ENCODE results near the gene NEFH.

Gene NEFH

DNA sequence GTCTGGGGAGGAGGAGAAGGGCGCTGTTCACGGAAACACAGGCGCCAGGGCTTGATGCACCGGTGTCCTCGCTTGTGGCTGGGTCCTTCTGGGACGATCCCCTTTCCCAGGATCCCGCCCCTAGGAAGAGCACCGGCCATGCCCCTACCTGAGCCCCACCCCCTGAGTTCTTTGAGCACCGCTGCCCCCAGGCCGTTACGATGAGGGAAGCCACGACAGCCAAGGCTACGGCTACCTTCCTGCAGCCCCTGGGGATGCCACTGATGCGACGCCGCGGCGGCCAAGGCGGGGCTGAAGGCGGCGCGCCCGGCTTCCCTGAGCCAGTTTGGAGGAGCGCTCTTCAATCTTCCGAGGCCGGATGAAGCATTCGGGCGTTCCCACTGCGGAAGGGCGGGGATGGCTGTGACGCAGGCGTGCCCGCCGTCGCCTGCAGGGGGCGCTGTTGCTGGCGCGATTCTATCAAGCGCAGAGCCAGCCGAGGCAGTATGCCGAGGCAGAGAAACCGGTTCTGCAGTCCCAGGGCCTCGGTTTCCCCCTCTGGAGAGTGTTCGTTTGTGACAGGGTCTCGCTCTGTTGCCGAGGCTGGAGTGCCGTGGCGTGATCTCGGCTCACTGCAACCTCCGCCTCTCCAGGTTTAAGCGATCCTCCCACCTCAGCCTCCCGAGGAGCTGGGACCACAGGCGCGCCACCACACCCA, 9.7 kb upstream of the NEFH start:
- no peaks in the 10 kb centered on the region for H3K9me3 ChIP-seq (ENCODE audit: control insufficient read depth, low read length)
- no peaks in the 10 kb centered on the region for H3K36me3 ChIP-seq (ENCODE audit: control insufficient read depth, insufficient read depth, low read length)
- H3K27me3 ChIP-seq (ENCODE audit: control insufficient read depth, insufficient read depth, low read length), result peaks cover 16% of the 10 kb centered on the region
- no peak overlapping the region for H3K4me3 ChIP-seq (ENCODE audit: low read length)
- peaks cover 5% of the 10 kb centered on the region for H3K4me1 ChIP-seq (ENCODE audit: control insufficient read depth, insufficient read depth, low read length)
- H3K9ac ChIP-seq (ENCODE audit: low read length), result no peak overlapping the region

DNA sequence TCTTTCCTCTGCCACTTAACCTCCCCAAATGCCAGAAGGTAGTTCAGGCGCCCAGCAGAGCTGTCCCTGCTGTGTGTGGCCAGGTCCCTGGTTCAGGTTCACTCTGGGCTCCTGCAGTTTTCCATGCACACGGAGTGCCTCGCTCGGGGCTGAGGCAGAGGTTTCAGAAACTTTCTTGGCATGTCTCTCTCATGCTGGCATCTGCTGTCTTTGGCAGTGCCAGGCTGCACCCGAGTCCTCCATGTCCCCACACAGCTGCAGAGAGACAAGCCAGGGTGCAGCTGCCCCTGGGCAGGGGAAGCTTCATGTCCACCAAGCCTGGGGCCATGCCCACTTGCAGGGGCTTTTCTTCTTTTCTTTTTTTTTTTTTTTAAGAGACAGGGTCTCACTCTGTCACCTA, 7.0 kb upstream of the NEFH start:
- Histone ChIP-seq H3K9ac (ENCODE audit: low read length) (no peak overlapping the region), H3K27me3 (ENCODE audit: control insufficient read depth, insufficient read depth, low read length) (peaks cover 27% of the 10 kb centered on the region), H3K9me3 (ENCODE audit: control insufficient read depth, low read length) (no peaks in the 10 kb centered on the region), H3K36me3 (ENCODE audit: control insufficient read depth, insufficient read depth, low read length) (no peaks in the 10 kb centered on the region), H3K4me1 (ENCODE audit: control insufficient read depth, insufficient read depth, low read length) (peaks cover 5% of the 10 kb centered on the region), H3K4me3 (ENCODE audit: low read length) (no peak overlapping the region)

DNA sequence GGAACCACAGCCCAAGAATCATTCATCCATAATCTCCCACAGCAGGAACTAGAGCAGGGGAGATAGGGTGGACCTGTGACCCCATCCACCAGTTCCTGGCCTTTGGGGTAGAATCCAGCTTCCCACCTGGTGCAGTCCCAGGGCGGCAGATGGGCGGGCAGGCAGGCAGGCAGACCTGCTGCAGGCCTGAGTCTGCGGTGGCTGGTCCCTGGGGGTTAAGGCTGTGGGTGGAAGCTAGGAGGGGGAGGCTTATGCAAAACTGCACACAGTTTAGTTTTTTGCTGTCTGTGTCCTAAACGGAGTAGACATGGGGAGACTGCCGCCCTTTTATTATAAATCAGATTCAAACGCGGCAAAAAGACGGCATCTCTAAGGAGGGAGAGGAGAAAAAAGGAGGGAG, 4.5 kb upstream of the NEFH start:
- Histone ChIP-seq H3K9ac (ENCODE audit: low read length) (no peak overlapping the region), H3K27me3 (ENCODE audit: control insufficient read depth, insufficient read depth, low read length) (peaks cover 40% of the 10 kb centered on the region), H3K4me1 (ENCODE audit: control insufficient read depth, insufficient read depth, low read length) (no peaks in the 10 kb centered on the region), H3K36me3 (ENCODE audit: control insufficient read depth, insufficient read depth, low read length) (no peaks in the 10 kb centered on the region), H3K4me3 (ENCODE audit: low read length) (no peak overlapping the region), H3K9me3 (ENCODE audit: control insufficient read depth, low read length) (no peaks in the 10 kb centered on the region)

DNA sequence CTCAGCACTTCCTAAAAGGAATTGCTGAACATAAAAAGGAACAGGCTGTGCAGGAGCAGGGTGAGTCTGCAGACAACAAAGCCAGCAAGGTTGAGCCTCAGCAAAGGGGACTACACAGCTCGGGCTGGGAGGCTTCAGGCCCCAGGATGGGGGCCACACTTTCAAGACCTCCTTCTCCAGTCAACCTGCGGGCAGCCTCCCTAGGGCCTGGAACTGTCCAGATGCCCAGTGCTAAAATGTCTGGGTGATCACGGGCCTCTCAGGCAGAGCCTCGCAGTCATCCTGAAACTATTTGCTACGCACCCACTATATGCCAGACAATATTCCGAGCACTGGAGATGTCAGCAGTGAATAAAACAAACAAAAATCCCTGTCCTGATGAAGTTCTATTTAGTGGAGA, 3.9 kb upstream of the NEFH start:
- no peak overlapping the region for H3K4me3 ChIP-seq (ENCODE audit: low read length)
- H3K36me3 ChIP-seq (ENCODE audit: control insufficient read depth, insufficient read depth, low read length), result no peaks in the 10 kb centered on the region
- H3K4me1 ChIP-seq (ENCODE audit: control insufficient read depth, insufficient read depth, low read length), result no peaks in the 10 kb centered on the region
- no peak overlapping the region for H3K9ac ChIP-seq (ENCODE audit: low read length)
- H3K9me3 ChIP-seq (ENCODE audit: control insufficient read depth, low read length), result no peaks in the 10 kb centered on the region
- H3K27me3 ChIP-seq (ENCODE audit: control insufficient read depth, insufficient read depth, low read length), result peaks cover 42% of the 10 kb centered on the region

DNA sequence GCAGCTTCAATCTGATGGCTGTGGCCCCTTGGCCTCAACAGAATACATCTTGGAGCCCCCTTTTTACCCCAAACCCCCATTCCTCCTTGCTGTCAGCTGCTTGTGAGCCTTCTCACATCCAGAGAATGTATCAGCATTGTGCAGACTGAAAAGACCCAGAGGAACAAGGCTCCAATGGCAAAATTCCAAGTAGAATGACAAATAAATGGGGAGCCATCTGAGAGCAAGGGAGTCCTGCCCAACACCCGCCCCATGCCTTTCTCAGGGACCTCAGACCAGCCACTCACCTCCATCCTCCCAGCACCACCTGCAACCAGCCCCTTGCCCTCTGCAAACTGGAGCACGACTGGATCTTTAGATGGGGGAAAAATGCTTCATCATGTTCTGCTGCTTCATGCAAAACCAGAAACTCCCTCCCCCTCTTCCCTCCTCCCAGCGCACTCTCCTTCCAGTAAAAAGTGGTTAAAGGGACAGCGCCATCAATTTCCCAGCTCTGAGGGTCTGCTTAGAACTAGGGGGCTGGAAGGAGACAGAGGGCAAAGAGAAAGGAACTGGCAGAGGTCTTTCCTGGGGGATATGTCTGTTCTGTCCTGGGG, 2.2 kb upstream of the NEFH start:
- H3K9me3 ChIP-seq (ENCODE audit: control insufficient read depth, low read length), result no peaks in the 10 kb centered on the region
- no peaks in the 10 kb centered on the region for H3K36me3 ChIP-seq (ENCODE audit: control insufficient read depth, insufficient read depth, low read length)
- peaks cover 59% of the 10 kb centered on the region for H3K27me3 ChIP-seq (ENCODE audit: control insufficient read depth, insufficient read depth, low read length)
- H3K9ac ChIP-seq (ENCODE audit: low read length), result no peak overlapping the region
- no peaks in the 10 kb centered on the region for H3K4me1 ChIP-seq (ENCODE audit: control insufficient read depth, insufficient read depth, low read length)
- H3K4me3 ChIP-seq (ENCODE audit: low read length), result no peak overlapping the region

DNA sequence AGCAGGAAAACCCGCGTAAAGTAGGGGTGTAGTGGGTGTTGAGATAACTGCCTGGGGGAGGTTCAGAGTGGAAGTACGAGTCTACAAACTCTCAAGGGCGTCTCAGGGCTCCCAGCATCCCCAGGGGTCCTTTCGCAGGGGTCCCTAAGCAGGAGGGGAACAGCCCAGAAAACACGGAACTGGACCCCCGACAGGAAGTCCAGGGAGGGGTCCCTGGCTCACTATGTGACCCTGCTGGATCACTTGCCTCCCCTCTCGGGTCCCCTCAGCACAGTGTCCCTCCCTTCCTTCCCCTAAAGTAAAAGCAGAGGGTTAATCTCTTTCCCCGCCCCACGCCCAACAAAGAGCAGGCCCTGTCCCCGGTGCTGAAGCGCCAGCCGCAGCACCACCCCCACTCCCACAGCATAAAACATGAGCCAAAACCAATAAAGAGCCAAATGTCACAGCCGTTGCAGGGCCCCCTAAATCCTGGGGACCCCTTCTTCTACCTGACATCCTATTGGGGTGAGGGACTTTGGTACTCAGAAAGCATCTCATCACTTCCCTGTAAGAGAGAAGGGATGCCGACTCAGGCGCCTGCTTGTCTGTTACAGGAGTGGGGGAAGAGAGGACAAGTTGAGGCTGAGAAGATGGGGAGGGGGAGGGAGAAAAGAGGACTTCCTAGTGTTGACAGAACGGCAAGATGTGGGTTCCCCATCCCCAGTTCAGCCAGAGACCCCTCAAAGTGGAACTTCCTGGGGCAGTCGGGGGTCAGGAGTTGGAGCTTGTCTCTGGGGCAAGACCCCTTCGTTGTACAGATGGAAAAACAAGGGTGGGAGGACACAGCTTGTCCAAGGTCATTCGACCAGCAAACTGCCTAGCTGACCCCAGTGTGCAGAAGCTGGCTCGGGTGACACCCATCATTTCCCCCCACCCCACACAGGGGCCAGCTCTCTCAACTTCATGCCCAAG, 1.4 kb upstream of the NEFH start:
- no peaks in the 10 kb centered on the region for H3K4me1 ChIP-seq (ENCODE audit: control insufficient read depth, insufficient read depth, low read length)
- H3K27me3 ChIP-seq (ENCODE audit: control insufficient read depth, insufficient read depth, low read length), result peaks cover 59% of the 10 kb centered on the region
- H3K4me3 ChIP-seq (ENCODE audit: low read length), result no peak overlapping the region

DNA sequence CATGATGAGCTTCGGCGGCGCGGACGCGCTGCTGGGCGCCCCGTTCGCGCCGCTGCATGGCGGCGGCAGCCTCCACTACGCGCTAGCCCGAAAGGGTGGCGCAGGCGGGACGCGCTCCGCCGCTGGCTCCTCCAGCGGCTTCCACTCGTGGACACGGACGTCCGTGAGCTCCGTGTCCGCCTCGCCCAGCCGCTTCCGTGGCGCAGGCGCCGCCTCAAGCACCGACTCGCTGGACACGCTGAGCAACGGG, 169 bp downstream of the NEFH start:
- H3K4me1 ChIP-seq (ENCODE audit: control insufficient read depth, insufficient read depth, low read length), result no peaks in the 10 kb centered on the region
- no peak overlapping the region for H3K4me3 ChIP-seq (ENCODE audit: low read length)
- peaks cover 59% of the 10 kb centered on the region for H3K27me3 ChIP-seq (ENCODE audit: control insufficient read depth, insufficient read depth, low read length)
- no peak overlapping the region for H3K9ac ChIP-seq (ENCODE audit: low read length)
- H3K36me3 ChIP-seq (ENCODE audit: control insufficient read depth, insufficient read depth, low read length), result no peaks in the 10 kb centered on the region
- H3K9me3 ChIP-seq (ENCODE audit: control insufficient read depth, low read length), result no peaks in the 10 kb centered on the region

More for the DNA sequence above, 1.4 kb upstream of the NEFH start:
- Histone ChIP-seq H3K36me3 (ENCODE audit: control insufficient read depth, insufficient read depth, low read length) (no peaks in the 10 kb centered on the region), H3K9ac (ENCODE audit: low read length) (no peak overlapping the region), H3K9me3 (ENCODE audit: control insufficient read depth, low read length) (no peaks in the 10 kb centered on the region)

DNA sequence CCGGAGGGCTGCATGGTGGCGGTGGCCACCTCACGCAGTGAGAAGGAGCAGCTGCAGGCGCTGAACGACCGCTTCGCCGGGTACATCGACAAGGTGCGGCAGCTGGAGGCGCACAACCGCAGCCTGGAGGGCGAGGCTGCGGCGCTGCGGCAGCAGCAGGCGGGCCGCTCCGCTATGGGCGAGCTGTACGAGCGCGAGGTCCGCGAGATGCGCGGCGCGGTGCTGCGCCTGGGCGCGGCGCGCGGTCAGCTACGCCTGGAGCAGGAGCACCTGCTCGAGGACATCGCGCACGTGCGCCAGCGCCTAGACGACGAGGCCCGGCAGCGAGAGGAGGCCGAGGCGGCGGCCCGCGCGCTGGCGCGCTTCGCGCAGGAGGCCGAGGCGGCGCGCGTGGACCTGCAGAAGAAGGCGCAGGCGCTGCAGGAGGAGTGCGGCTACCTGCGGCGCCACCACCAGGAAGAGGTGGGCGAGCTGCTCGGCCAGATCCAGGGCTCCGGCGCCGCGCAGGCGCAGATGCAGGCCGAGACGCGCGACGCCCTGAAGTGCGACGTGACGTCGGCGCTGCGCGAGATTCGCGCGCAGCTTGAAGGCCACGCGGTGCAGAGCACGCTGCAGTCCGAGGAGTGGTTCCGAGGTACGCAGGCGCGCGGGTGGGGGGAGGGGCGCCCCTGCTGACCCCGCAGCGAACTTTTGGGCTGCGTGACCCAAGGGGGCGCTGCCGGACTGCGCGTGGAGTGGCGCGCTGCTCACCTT, 670 bp downstream of the NEFH start:
- Histone ChIP-seq H3K4me1 (ENCODE audit: control insufficient read depth, insufficient read depth, low read length) (no peaks in the 10 kb centered on the region), H3K9me3 (ENCODE audit: control insufficient read depth, low read length) (no peaks in the 10 kb centered on the region), H3K4me3 (ENCODE audit: low read length) (no peak overlapping the region), H3K36me3 (ENCODE audit: control insufficient read depth, insufficient read depth, low read length) (no peaks in the 10 kb centered on the region), H3K27me3 (ENCODE audit: control insufficient read depth, insufficient read depth, low read length) (peaks cover 59% of the 10 kb centered on the region), H3K9ac (ENCODE audit: low read length) (no peak overlapping the region)

DNA sequence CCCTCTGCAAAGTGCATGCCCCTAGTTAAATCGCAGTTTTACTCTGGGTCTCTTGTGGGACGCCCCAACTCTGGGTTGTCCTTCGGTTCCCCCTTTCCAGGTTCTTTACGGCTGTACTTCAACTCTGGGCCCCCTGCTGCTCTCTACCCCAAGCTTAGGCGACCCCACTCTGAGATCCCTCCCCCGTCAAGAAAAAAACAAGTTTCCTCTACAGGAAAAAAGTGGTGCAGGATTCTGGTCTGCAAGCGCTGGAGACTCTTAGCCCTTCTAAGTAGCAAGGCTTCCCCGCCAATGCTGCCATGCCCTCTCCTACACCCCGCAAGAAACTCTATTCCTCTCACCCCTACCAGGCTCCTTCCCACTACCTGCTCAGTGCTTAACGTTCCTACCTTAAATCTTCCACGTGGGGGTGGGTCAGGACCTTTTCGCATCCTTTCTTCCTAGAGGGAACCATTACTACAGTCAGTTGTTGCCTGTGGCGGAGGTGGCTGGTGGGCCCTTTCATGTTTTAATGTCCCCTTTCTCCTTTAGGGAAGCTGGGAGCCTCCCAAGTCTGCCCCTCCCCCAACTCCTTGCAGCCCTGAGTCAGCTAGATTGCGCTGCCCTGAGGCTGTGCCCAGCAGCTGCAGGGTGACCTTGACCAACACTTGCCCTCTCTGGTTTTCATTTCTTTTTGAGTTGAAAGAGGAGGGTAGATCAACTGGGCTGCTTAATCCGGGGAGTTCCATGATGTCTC, 1.4 kb downstream of the NEFH start:
- Histone ChIP-seq H3K4me3 (ENCODE audit: low read length) (no peak overlapping the region), H3K36me3 (ENCODE audit: control insufficient read depth, insufficient read depth, low read length) (no peaks in the 10 kb centered on the region), H3K27me3 (ENCODE audit: control insufficient read depth, insufficient read depth, low read length) (peaks cover 58% of the 10 kb centered on the region), H3K9me3 (ENCODE audit: control insufficient read depth, low read length) (no peaks in the 10 kb centered on the region), H3K4me1 (ENCODE audit: control insufficient read depth, insufficient read depth, low read length) (no peaks in the 10 kb centered on the region), H3K9ac (ENCODE audit: low read length) (no peak overlapping the region)

DNA sequence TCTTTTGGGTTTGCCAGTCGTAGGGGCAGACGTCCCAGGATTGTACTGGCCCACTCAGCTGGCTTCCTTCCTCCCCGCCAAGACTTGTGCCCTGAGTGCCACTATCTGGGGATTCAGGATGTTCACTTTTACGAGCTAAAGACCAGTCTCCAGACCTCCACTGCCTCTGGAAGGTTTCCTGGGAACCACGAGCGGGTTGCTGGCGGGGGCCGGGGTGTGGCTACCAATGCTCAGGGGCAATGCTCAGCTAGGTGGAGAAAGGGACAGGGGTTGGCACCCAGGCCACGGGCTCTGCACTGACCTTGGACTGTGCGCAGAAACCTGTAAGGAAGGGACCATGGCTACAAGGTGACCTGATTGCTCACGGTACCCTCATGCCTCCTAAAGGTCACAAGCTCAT, 2.2 kb downstream of the NEFH start:
- Histone ChIP-seq H3K36me3 (ENCODE audit: control insufficient read depth, insufficient read depth, low read length) (no peaks in the 10 kb centered on the region), H3K4me1 (ENCODE audit: control insufficient read depth, insufficient read depth, low read length) (no peaks in the 10 kb centered on the region), H3K9ac (ENCODE audit: low read length) (no peak overlapping the region), H3K9me3 (ENCODE audit: control insufficient read depth, low read length) (no peaks in the 10 kb centered on the region), H3K27me3 (ENCODE audit: control insufficient read depth, insufficient read depth, low read length) (peaks cover 54% of the 10 kb centered on the region), H3K4me3 (ENCODE audit: low read length) (no peak overlapping the region)

DNA sequence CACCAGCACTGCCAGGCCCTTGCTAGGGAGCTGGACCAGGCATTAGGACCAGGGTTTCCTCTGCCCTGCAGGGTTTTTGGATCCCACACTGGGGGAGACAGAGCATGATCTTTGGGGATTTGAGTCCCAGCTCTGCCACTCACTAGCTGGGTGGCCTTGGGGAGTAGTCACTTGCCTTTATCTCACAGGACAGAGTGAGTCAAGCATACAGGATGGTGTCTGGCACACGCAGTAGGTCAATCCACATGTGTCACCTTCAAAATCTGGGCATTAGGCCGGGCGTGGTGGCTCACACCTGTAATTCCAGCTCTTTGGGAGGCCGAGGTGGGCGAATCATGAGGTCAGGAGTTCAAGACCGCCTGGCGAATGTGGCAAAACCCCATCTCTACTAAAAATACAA, 2.7 kb downstream of the NEFH start:
- Histone ChIP-seq H3K27me3 (ENCODE audit: control insufficient read depth, insufficient read depth, low read length) (peaks cover 50% of the 10 kb centered on the region), H3K9me3 (ENCODE audit: control insufficient read depth, low read length) (no peaks in the 10 kb centered on the region), H3K4me3 (ENCODE audit: low read length) (no peak overlapping the region), H3K4me1 (ENCODE audit: control insufficient read depth, insufficient read depth, low read length) (no peaks in the 10 kb centered on the region), H3K9ac (ENCODE audit: low read length) (no peak overlapping the region), H3K36me3 (ENCODE audit: control insufficient read depth, insufficient read depth, low read length) (no peaks in the 10 kb centered on the region)

All from mucosa of stomach (tissue), 1 donor.